Transverse colon (tissue), 4 donors: ENCODE measurements around the gene KAZN. TPM values are rescaled to one million over a fixed set of nuclear protein-coding genes. Genes with fewer than 3 reads are reported as not detected.

Experiments
- DNase-seq: peaks from one replicate; pipeline ENCODE4 v3.0.0-alpha.2; 2019
- H3K27ac ChIP-seq, 4 donors: fragments of 200-600 bp; sonication (generic); 2 replicates each; pipeline ENCODE4 v1.5.1; 2016 to 2018; ENCODE audit warnings: inconsistent platforms in 4 of 4
- H3K27me3 ChIP-seq: fragments of 200-600 bp; sonication (generic); 2 replicates; pipeline ENCODE4 v1.5.1; 2017; ENCODE audit warnings: inconsistent platforms
- H3K36me3 ChIP-seq, 4 donors: fragments of 200-600 bp; sonication (generic); 2 replicates each; pipeline ENCODE4 v1.5.1; 2017 to 2019; ENCODE audit warnings: inconsistent platforms in 4 of 4
- H3K4me1 ChIP-seq, 4 donors: fragments of 200-600 bp; sonication (generic); 2 replicates each; pipeline ENCODE4 v1.5.1; 2017 to 2020; ENCODE audit warnings: inconsistent platforms in 4 of 4
- H3K4me3 ChIP-seq, 4 donors: fragments of 200-600 bp; sonication (generic); 1 replicate in 1 of 4; 2 replicates in 3 of 4; pipeline versions ENCODE4 v1.5.1 to v1.6.1; 2017 to 2019; ENCODE audit warnings: inconsistent platforms in 4 of 4
- H3K9me3 ChIP-seq, 2 donors: fragments of 200-600 bp; sonication (generic); 2 replicates each; pipeline ENCODE4 v1.5.1; 2017 to 2019; ENCODE audit warnings: inconsistent platforms in 2 of 2
- EP300 ChIP-seq: sonication (generic); formaldehyde crosslinking; IDR thresholded peaks from one replicate; pipeline ENCODE4 v1.6.1; 2017; ENCODE audit warnings: antibody characterized with exemption, low read depth
- POLR2A ChIP-seq: fragments of 450-650 bp; IDR thresholded peaks from one replicate; pipeline ENCODE4 v1.6.1; 2016; ENCODE audit warnings: antibody characterized with exemption, mild to moderate bottlenecking, moderate library complexity
- POLR2AphosphoS5 ChIP-seq, 3 donors: sonication (generic); formaldehyde crosslinking; IDR thresholded peaks; one replicate each; pipeline ENCODE4 v1.6.1; 2016; ENCODE audit warnings: antibody characterized with exemption in 3 of 3
- WGBS, 2 donors: methylation state at CpG; one replicate each; pipeline ENCODE4 v1.1.5; 2018; ENCODE audit warnings: low coverage in 1 of 2; 5-methylcytosine and 5-hydroxymethylcytosine counted together
- in situ Hi-C, 4 donors: fragments of 200-750 bp; cut with MboI; loops; one replicate each; pipeline versions ENCODE4 v1.15.0 to v1.15.1; 2017; ENCODE audit warnings: low sequenced_read_pairs in 3 of 4, low pct_ligation_motif_present in 1 of 4, low pct_unique_long_range_greater_than_20kb in 1 of 4
- intact Hi-C: fragments of 100-400 bp; cut with DNase I; formaldehyde crosslinking; loops from one replicate; pipeline ENCODE4 v1.15.1; 2023; ENCODE audit warnings: low total_unique reads
- total RNA-seq, 4 donors: library from RNA; depleted of rRNA; stranded (reverse); fragments of >200 nt; gene quantifications; one replicate each; pipeline ENCODE4 v1.1.0, GENCODE V29; 2016
- TF ChIP-seq, protein P1 (sequence below), 5 experiments: fragments of 200-600 bp in 3 of 5; fragments of 450-650 bp in 2 of 5; sonication (generic) in 3 of 5; IDR thresholded peaks; 1 replicate in 2 of 5; 2 replicates in 3 of 5; pipeline ENCODE4 v1.5.1; 2016 to 2017; ENCODE audit warnings: antibody characterized with exemption in 5 of 5, inconsistent platforms in 3 of 5, mild to moderate bottlenecking in 2 of 5, moderate library complexity in 1 of 5

The KAZN gene
- total RNA-seq, 4 donors from 2014 or later = 12.0 to 17.1 (median 16.2) TPM

DNA sequence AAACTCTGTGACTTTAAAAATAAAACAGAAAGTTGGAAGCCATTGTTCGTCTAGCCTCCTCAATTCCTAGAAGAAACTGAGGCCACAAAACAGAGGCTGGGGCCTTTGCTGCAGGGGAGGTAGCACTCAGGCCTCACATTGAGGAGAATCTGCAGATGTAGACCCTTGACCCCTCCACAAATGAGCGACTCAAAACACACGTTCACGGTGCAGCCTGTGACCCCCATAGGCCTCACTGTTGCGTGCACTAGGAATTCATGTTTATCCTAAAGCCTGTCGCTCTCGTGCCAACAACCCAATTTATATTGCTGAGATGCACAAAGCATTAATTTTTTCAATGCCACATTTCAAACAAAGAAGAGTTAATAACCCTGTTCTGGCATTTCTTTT is 560.7 kb downstream of the KAZN start:
- WGBS, 2 donors = 45 to 54% methylated on average over 4 to 7 of the region's 7 CpGs
- DNase-seq = no peak
- TF ChIP-seq EP300 (no peak), POLR2A (no peak), POLR2AphosphoS5 (IDR thresholded peaks at IDR 0.05) (no peak)
- TF ChIP-seq, protein P1, sequence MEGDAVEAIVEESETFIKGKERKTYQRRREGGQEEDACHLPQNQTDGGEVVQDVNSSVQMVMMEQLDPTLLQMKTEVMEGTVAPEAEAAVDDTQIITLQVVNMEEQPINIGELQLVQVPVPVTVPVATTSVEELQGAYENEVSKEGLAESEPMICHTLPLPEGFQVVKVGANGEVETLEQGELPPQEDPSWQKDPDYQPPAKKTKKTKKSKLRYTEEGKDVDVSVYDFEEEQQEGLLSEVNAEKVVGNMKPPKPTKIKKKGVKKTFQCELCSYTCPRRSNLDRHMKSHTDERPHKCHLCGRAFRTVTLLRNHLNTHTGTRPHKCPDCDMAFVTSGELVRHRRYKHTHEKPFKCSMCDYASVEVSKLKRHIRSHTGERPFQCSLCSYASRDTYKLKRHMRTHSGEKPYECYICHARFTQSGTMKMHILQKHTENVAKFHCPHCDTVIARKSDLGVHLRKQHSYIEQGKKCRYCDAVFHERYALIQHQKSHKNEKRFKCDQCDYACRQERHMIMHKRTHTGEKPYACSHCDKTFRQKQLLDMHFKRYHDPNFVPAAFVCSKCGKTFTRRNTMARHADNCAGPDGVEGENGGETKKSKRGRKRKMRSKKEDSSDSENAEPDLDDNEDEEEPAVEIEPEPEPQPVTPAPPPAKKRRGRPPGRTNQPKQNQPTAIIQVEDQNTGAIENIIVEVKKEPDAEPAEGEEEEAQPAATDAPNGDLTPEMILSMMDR (IDR thresholded peaks at IDR 0.05) = no peak
- in situ Hi-C loops (loop anchor here in 2 of 4 donors (10.0 kb wide), 1 partner anchor 116 kb away; no protein-coding TSS in a partner anchor), intact Hi-C loops (no loop called here)
- Histone ChIP-seq H3K36me3 (no peaks in the 10 kb centered on the region), H3K27me3 (no peaks in the 10 kb centered on the region), H3K4me1 (peaks cover 7 to 68% (median 38%) of the 10 kb centered on the region in 4 donors), H3K27ac (peak overlapping the region; percentile 66 to 97 (median 92)), H3K9me3 (no peaks in the 10 kb centered on the region), H3K4me3 (no peak overlapping the region)

DNA sequence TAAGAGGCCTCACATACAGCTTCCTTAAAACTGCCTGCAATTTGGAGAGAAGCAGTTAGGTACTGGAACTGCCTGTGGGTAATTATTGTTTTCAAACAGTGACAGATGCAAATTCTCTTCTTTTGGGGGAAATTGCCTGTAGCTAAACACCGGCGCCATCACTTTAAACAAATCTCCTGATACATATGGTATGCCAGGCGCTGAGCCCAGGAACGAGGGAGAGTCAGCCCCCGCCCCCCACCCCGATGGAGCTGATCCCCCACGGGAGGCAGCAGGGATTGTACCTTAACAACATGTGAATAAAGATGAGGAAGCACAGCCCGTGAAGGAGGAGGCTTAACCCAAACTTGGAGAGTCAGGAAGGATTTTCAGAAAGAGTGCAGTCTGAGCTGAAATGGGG is 562.1 kb downstream of the KAZN start:
- TF ChIP-seq EP300 (no peak), POLR2A (no peak), POLR2AphosphoS5 (IDR thresholded peaks at IDR 0.05) (no peak)
- TF ChIP-seq, protein P1 (IDR thresholded peaks at IDR 0.05) = no peak
- no peak for DNase-seq
- Histone ChIP-seq H3K36me3 (no peaks in the 10 kb centered on the region), H3K4me3 (no peak overlapping the region), H3K9me3 (no peaks in the 10 kb centered on the region), H3K27ac (peak overlapping the region in 1 of 4 donors; percentile 47), H3K4me1 (peaks cover 7 to 56% (median 24%) of the 10 kb centered on the region in 4 donors), H3K27me3 (no peaks in the 10 kb centered on the region)
- intact Hi-C loops = no loop called here
- WGBS, 2 donors = 50% methylated on average over 8 of the region's 8 CpGs; no CpG with 5 or more reads in 1 of the 2 donors
- in situ Hi-C loops = no loop called here

DNA sequence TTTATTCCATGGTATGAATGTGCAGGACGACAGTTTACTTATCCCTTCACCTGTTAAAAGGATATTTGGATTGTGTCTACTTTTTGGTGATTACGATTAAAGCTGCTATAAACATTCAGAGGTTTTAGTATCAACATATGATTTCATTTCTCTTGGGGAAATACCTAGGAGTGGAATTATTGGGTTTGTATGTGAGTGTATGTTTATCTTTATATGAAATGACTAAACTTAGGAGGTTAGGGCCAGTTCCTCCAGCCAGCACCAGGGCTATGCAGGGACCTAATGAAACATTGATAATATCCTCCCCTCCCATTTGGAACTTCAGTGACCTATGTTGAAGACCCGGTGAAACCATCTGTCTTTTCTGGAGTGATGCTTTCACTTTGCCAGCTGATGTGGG is 568.9 kb downstream of the KAZN start:
- DNase-seq = no peak
- in situ Hi-C loops (no loop called here), intact Hi-C loops (no loop called here)
- WGBS, 2 donors = 23 to 40% methylated on average over 2 to 3 of the region's 3 CpGs
- TF ChIP-seq POLR2A = no peak
- no peak for TF ChIP-seq POLR2AphosphoS5 (IDR thresholded peaks at IDR 0.05)
- no peak for TF ChIP-seq EP300
- TF ChIP-seq, protein P1 (IDR thresholded peaks at IDR 0.05) = no peak
- no peak overlapping the region for H3K4me3 ChIP-seq
- peaks cover 7 to 30% (median 10%) of the 10 kb centered on the region in 4 donors for H3K4me1 ChIP-seq
- no peaks in the 10 kb centered on the region for H3K27me3 ChIP-seq
- H3K36me3 ChIP-seq = no peaks in the 10 kb centered on the region
- H3K9me3 ChIP-seq = no peaks in the 10 kb centered on the region
- peak overlapping the region in 1 of 4 donors; percentile 14 for H3K27ac ChIP-seq
